ENCODE measurements around the gene WDR70.

The WDR70 gene

DNA sequence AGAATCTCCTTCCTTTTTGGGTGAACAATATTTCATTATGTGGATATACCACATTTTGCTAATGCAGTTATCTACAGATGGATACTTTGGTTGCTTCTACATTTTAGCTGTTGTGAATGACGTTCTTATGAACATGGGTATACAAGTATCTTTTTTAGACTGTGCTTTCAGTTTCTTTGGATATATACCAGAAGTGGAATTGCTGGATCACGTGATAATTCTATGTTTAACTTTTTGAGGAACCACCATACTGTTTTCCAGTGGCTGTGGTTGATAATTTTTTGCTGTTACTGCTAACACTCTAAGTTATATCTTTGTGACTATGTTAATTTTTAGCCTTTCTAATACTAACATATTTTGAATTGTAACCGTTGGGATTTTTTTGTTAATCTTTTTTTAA is 12.5 kb downstream of the WDR70 start:
- H3K9me3 ChIP-seq (ENCODE audit: insufficient read depth, low read depth, low read length), result no peaks in the 10 kb centered on the region
- H4K20me1 ChIP-seq (ENCODE audit: insufficient read depth, low read length, poor library complexity, severe bottlenecking), result no peaks in the 10 kb centered on the region
- no peaks in the 10 kb centered on the region for H3K27me3 ChIP-seq (ENCODE audit: insufficient read depth, low read length, poor library complexity, severe bottlenecking)
- H3K4me1 ChIP-seq (ENCODE audit: insufficient read depth, low read length, poor library complexity, severe bottlenecking), result no peaks in the 10 kb centered on the region
- no peak overlapping the region for H3K4me2 ChIP-seq (ENCODE audit: low read depth, low read length, poor library complexity, severe bottlenecking)
- H3F3A ChIP-seq (ENCODE audit: low read depth), result no peaks in the 10 kb centered on the region
- no peak overlapping the region for H3K9ac ChIP-seq (ENCODE audit: low read depth, low read length, poor library complexity, severe bottlenecking)
- no peaks in the 10 kb centered on the region for H3K79me2 ChIP-seq (ENCODE audit: insufficient read depth, low read length)
- no peaks in the 10 kb centered on the region for H3K9me2 ChIP-seq (replicated peaks; ENCODE audit: low read depth, low read length)
- peaks cover 37% of the 10 kb centered on the region; the same call in 1 of the 2 replicates for H3K36me3 ChIP-seq (ENCODE audit: insufficient read depth, low read length)
- H2AFZ ChIP-seq (ENCODE audit: low read length), result no peak overlapping the region
- TF ChIP-seq, protein P1, sequence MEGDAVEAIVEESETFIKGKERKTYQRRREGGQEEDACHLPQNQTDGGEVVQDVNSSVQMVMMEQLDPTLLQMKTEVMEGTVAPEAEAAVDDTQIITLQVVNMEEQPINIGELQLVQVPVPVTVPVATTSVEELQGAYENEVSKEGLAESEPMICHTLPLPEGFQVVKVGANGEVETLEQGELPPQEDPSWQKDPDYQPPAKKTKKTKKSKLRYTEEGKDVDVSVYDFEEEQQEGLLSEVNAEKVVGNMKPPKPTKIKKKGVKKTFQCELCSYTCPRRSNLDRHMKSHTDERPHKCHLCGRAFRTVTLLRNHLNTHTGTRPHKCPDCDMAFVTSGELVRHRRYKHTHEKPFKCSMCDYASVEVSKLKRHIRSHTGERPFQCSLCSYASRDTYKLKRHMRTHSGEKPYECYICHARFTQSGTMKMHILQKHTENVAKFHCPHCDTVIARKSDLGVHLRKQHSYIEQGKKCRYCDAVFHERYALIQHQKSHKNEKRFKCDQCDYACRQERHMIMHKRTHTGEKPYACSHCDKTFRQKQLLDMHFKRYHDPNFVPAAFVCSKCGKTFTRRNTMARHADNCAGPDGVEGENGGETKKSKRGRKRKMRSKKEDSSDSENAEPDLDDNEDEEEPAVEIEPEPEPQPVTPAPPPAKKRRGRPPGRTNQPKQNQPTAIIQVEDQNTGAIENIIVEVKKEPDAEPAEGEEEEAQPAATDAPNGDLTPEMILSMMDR (conservative IDR thresholded peaks at IDR 0.05; ENCODE audit: low read length), result no peak
- no peak for TF ChIP-seq EZH2phosphoT487 (IDR thresholded peaks at IDR 0.05; ENCODE audit: borderline replicate concordance)
- H3K4me3 ChIP-seq (ENCODE audit: low read length, poor library complexity, severe bottlenecking), result no peak overlapping the region

DNA sequence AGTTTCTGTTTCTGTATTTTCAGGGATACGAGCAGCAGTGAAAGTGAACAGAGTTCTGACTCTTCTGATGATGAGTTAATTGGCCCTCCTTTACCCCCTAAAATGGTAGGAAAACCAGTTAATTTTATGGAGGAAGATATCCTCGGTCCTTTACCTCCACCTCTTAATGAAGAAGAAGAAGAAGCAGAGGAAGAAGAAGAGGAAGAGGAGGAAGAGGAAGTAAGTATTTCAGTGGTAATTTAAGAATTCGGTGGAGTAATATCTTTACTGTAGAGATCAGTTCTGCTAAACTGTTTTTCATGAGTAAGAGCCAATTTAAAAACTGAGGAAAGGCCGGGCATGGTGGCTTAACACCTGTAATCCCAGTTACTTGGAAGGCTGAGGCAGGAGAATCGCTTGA is 17.2 kb downstream of the WDR70 start:
- Histone ChIP-seq H3K4me3 (ENCODE audit: low read length, poor library complexity, severe bottlenecking) (no peak overlapping the region), H3K36me3 (ENCODE audit: insufficient read depth, low read length) (peaks cover 46% of the 10 kb centered on the region; the same call in 1 of the 2 replicates), H3K9ac (ENCODE audit: low read depth, low read length, poor library complexity, severe bottlenecking) (no peak overlapping the region), H3K4me2 (ENCODE audit: low read depth, low read length, poor library complexity, severe bottlenecking) (no peak overlapping the region), H3F3A (ENCODE audit: low read depth) (no peaks in the 10 kb centered on the region), H3K79me2 (ENCODE audit: insufficient read depth, low read length) (no peaks in the 10 kb centered on the region), H3K27me3 (ENCODE audit: insufficient read depth, low read length, poor library complexity, severe bottlenecking) (no peaks in the 10 kb centered on the region), H3K9me3 (ENCODE audit: insufficient read depth, low read depth, low read length) (no peaks in the 10 kb centered on the region), H3K9me2 (replicated peaks; ENCODE audit: low read depth, low read length) (no peaks in the 10 kb centered on the region), H3K4me1 (ENCODE audit: insufficient read depth, low read length, poor library complexity, severe bottlenecking) (no peaks in the 10 kb centered on the region), H2AFZ (ENCODE audit: low read length) (no peak overlapping the region), H4K20me1 (ENCODE audit: insufficient read depth, low read length, poor library complexity, severe bottlenecking) (no peaks in the 10 kb centered on the region)
- TF ChIP-seq EZH2phosphoT487 (IDR thresholded peaks at IDR 0.05; ENCODE audit: borderline replicate concordance), result no peak
- TF ChIP-seq, protein P1 (conservative IDR thresholded peaks at IDR 0.05; ENCODE audit: low read length), result no peak

DNA sequence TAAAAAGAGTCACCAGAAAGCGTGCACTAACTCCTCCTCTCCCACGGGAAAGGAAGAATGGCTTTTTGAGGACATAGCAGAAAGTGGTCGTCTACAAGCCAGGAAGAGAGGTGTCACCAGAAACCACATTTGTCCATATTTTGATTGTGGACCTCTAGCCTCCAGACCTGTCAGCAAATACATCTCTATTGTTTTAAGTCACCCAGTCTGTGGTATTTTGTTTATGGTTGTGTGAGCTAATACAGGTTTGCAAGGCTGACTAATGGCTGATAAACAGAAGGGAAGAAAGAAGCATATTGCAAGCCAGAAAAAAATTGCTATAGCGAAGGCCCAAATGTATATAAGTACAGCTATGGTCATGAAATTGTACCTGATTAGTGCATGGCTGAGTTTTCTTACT is 21.4 kb downstream of the WDR70 start:
- Histone ChIP-seq H3K9me2 (replicated peaks; ENCODE audit: low read depth, low read length) (no peaks in the 10 kb centered on the region), H3K9ac (ENCODE audit: low read depth, low read length, poor library complexity, severe bottlenecking) (no peak overlapping the region), H3K4me3 (ENCODE audit: low read length, poor library complexity, severe bottlenecking) (no peak overlapping the region), H3K4me1 (ENCODE audit: insufficient read depth, low read length, poor library complexity, severe bottlenecking) (no peaks in the 10 kb centered on the region), H3K79me2 (ENCODE audit: insufficient read depth, low read length) (no peaks in the 10 kb centered on the region), H3K4me2 (ENCODE audit: low read depth, low read length, poor library complexity, severe bottlenecking) (no peak overlapping the region), H2AFZ (ENCODE audit: low read length) (no peak overlapping the region), H3K9me3 (ENCODE audit: insufficient read depth, low read depth, low read length) (no peaks in the 10 kb centered on the region), H4K20me1 (ENCODE audit: insufficient read depth, low read length, poor library complexity, severe bottlenecking) (no peaks in the 10 kb centered on the region), H3K36me3 (ENCODE audit: insufficient read depth, low read length) (peaks cover 17% of the 10 kb centered on the region; the same call in 1 of the 2 replicates), H3F3A (ENCODE audit: low read depth) (no peaks in the 10 kb centered on the region), H3K27me3 (ENCODE audit: insufficient read depth, low read length, poor library complexity, severe bottlenecking) (no peaks in the 10 kb centered on the region)
- TF ChIP-seq, protein P1 (conservative IDR thresholded peaks at IDR 0.05; ENCODE audit: low read length), result no peak
- TF ChIP-seq EZH2phosphoT487 (IDR thresholded peaks at IDR 0.05; ENCODE audit: borderline replicate concordance), result no peak

Measured in Loucy (cell line).